OCI-LY3 (cell line): ENCODE results near the gene CHRM1.

ENCODE experiments used
- EZH2phosphoT487 ChIP-seq: fragments of 200-600 bp; shearing (Covaris generic); IDR thresholded peaks from 2 replicates; pipeline ENCODE4 v1.6.1; 2018; ENCODE audit warnings: antibody characterized with exemption, mixed run types, low read depth
- TF ChIP-seq, protein P1 (sequence below): fragments of 200-600, 300-600 bp; sonication (generic); IDR thresholded peaks from 2 replicates; pipeline ENCODE4 v1.5.1; 2014; ENCODE audit warnings: antibody characterized with exemption, low read length, low read depth

DNA sequence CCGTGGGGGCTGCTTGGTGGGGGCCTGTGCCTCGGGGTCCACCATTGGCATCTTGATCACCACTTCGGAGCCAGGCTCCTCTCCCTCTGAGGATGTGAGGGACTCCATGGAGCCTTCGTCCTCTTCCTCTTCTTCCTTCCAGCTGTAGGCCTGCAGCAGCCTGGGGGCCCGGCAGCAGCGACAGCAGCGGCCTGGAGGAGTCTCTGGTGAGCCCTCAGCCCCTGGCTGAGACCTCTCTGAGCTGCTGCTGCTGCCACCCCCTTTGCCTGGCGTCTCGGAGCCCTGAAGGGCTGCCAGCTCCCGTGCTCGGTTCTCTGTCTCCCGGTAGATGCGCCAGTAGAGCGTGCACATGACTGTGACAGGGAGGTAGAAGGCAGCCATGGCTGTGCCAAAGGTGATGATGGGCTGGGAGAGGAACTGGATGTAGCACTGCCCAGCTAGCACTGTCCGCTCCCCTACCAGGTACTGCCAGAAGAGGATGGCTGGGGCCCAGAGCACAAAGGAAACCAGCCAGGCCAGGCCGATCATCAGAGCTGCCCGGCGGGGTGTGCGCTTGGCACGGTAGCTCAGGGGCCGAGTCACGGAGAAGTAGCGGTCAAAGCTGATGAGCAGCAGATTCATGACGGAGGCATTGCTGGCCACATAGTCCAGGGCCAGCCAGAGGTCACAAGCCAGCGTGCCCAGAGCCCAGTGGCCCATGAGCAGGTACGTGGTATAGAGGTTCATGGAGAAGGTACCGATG lies 10.9 kb downstream of the CHRM1 start:
- TF ChIP-seq, protein P1, sequence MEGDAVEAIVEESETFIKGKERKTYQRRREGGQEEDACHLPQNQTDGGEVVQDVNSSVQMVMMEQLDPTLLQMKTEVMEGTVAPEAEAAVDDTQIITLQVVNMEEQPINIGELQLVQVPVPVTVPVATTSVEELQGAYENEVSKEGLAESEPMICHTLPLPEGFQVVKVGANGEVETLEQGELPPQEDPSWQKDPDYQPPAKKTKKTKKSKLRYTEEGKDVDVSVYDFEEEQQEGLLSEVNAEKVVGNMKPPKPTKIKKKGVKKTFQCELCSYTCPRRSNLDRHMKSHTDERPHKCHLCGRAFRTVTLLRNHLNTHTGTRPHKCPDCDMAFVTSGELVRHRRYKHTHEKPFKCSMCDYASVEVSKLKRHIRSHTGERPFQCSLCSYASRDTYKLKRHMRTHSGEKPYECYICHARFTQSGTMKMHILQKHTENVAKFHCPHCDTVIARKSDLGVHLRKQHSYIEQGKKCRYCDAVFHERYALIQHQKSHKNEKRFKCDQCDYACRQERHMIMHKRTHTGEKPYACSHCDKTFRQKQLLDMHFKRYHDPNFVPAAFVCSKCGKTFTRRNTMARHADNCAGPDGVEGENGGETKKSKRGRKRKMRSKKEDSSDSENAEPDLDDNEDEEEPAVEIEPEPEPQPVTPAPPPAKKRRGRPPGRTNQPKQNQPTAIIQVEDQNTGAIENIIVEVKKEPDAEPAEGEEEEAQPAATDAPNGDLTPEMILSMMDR: no peak
- TF ChIP-seq EZH2phosphoT487: no peak
